Gastrocnemius medialis (tissue), 4 donors: ENCODE measurements around the gene PTX4.

Source experiments
- CTCF ChIP-seq, 5 experiments: fragments of 450-650 bp in 3 of 5; fragments of 200-600 bp in 2 of 5; sonication (generic) in 2 of 5; IDR thresholded peaks in 4 of 5; conservative IDR thresholded peaks in 1 of 5; 1 replicate in 4 of 5; 2 replicates in 1 of 5; pipeline ENCODE4 v1.5.1; 2016 to 2019; ENCODE audit warnings: antibody characterized with exemption in 5 of 5, mild to moderate bottlenecking in 3 of 5, moderate library complexity in 3 of 5
- POLR2A ChIP-seq, 2 donors: fragments of 450-650 bp; IDR thresholded peaks; one replicate each; pipeline ENCODE4 v1.6.1; 2017; ENCODE audit warnings: antibody characterized with exemption in 2 of 2, mild to moderate bottlenecking in 2 of 2, moderate library complexity in 2 of 2

- TF ChIP-seq POLR2A (IDR thresholded peaks at IDR 0.05) (no peak), CTCF (IDR thresholded peaks at IDR 0.05 in 4 of 5, conservative IDR thresholded peaks at IDR 0.05 in 1 of 5) (no peak)
Observed at GRCh38 chr16:1459967-1460366, 28.8 kb downstream of the PTX4 start.
